Astrocyte of the spinal cord (primary cell): ENCODE results near the gene PANK4.

Experiments used
- DNase-seq: peaks from one replicate; pipeline ENCODE4 v3.0.0; 2011; ENCODE audit warnings: low read depth, low spot score
- H3K4me3 ChIP-seq: 2 replicates; pipeline ENCODE4 v1.5.1; 2011; ENCODE audit warnings: low read depth, mild to moderate bottlenecking, low read length, moderate library complexity
- in situ Hi-C: cut with HindIII; loops from 2 replicates; pipeline ENCODE4 v1.10.0; 2017; ENCODE audit warnings: low sequenced_read_pairs
- TF ChIP-seq, protein P1 (sequence below): IDR thresholded peaks from 2 replicates; pipeline ENCODE4 v1.5.1; 2012; ENCODE audit warnings: low read depth, mild to moderate bottlenecking, low read length, inconsistent platforms

Gene PANK4

DNA sequence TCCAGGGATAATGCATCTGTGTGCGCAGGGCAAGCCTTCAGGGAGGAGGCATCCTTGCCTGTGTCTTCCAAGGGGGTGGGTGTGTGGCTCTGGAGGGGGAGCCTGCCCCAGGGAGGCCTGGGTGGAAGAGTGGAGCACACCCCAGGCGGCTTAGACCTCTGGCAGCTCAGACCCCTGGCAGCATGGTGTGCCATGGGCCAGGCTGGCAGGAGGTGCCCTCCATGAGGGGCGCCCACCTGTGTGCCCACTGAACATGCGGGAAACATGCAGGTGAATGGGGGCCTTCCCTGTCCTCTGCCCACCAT is 1.1 kb upstream of the PANK4 start:
- TF ChIP-seq, protein P1, sequence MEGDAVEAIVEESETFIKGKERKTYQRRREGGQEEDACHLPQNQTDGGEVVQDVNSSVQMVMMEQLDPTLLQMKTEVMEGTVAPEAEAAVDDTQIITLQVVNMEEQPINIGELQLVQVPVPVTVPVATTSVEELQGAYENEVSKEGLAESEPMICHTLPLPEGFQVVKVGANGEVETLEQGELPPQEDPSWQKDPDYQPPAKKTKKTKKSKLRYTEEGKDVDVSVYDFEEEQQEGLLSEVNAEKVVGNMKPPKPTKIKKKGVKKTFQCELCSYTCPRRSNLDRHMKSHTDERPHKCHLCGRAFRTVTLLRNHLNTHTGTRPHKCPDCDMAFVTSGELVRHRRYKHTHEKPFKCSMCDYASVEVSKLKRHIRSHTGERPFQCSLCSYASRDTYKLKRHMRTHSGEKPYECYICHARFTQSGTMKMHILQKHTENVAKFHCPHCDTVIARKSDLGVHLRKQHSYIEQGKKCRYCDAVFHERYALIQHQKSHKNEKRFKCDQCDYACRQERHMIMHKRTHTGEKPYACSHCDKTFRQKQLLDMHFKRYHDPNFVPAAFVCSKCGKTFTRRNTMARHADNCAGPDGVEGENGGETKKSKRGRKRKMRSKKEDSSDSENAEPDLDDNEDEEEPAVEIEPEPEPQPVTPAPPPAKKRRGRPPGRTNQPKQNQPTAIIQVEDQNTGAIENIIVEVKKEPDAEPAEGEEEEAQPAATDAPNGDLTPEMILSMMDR: no peak
- in situ Hi-C loops: no loop called here
- H3K4me3 ChIP-seq: no peak overlapping the region
- DNase-seq: no peak

DNA sequence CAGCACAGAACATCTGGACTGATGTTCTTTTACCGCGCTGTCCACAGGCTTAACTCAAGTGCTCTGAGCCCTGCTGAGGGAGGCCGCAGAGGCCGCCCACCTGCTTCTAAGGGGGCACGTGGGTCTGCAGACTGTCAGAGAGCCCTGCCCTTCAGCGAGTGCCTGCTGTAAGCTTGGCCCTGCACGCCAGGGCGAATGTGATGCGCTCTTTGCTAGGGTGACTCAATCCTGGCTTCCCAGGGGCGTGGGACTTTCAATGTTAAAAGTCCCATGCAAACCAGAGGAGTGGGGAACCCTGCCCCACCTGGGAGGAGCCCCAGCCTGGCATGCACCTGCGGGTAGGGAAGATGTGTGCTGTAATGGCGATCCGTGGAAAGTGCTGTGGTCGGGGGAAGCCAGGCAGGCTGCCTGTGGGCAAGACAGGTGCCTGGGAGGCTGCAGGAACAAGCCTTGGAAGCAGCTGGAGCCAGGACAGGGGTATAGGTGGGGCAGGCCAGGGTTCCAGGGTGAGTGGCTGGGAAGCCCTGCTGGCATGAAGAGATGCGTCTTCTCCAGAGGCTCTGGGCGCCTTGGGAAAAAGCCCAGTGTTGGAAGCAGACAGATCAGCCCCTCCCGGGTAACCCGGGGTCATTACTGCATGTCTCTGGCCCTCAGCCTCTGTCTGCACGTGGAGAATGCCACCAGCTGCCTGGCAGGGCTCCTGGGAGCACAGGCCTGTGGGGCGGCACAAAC is 594 bp upstream of the PANK4 start:
- TF ChIP-seq, protein P1: no peak
- in situ Hi-C loops: no loop called here
- DNase-seq: peak; percentile 31
- H3K4me3 ChIP-seq: peak overlapping the region; percentile 20

DNA sequence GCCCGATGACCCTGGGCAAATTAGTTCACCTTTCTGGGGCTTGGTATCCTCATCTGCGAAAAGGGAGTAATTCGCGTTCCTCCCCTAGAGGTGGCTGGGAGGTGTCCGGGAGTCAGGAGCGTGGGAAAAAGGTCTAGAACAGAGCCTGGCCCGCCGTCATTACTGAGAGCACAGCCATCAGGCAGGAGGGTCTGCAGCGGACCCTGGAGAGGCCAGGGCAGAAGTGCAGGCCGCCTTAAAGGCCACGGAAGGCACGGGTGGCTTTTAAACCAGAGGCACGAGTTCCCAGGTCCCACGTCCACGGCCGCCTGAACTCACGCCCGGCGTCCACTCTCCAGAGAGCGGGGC is 850 bp downstream of the PANK4 start:
- no peak for DNase-seq
- TF ChIP-seq, protein P1: no peak
- H3K4me3 ChIP-seq: peak overlapping the region; percentile 88
- in situ Hi-C loops: no loop called here

DNA sequence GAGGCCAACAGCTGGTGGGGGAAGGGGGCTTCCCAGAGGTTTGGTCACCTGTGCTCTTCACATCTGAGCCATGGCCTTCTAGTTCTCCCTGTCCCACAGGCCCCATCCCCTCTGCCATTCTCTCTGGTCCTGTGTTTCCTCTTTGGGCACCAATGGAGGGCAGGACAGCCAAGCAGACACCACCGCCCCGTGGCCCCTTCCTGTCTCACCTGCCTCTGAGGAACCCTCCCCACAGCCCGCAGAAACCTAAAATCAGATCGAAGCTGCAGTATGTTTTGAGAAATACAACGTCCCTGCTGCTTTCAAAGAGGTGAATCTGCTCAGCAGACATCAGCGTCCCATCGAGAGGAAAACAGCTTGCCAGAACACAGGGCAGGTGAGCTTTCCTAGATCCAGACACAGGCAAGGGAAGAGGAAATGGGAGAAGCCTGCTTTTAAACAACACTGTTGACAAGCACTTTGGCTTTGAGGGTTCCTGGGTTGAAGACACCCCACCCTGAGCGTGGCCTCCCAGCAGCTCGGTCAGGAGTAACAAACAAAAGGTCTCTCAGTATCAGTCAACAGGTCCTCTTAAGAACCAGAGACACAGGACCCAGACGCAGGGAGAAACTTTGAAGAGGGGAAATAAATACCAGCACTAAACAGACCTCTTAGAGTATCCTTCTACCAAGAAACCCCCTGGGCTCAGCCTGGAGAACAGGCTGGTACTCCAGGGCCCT is 2.3 kb downstream of the PANK4 start:
- TF ChIP-seq, protein P1: no peak
- H3K4me3 ChIP-seq: no peak overlapping the region
- in situ Hi-C loops: no loop called here
- DNase-seq: no peak

DNA sequence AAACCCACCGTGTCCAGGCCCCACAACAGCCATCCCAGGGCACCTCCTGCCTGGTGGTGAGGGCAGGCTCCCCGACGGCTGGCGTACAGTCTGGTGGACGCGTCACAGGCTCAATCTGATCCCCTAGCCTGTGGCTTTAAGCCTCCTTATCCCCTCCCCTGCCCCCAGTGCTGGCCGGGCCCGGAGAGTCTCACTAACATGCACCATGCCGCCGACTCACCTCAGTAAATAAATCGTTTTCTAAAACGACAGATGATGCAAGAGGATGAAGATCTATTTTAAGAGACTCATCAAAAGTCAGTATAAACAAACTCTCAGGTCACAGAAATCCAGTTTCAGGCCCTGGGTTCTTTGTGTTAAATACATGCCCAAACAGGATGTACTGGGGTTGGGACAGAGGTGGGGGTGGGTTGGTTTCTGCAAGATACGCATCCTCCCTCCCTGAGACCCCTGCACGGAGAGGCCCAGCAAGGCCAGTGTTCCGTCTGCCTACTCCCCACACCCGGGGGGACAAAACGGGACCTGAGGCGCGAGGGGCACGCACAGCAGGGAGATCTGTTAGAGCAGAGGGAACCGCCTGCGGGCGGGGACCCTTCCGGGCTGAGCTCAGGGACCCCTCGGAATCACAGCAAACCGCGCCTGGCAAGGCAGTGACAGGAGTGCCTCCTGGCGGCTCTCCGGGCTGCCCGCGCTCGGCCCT is 3.1 kb downstream of the PANK4 start:
- TF ChIP-seq, protein P1: peak; percentile 8
- no peak overlapping the region for H3K4me3 ChIP-seq
- in situ Hi-C loops: no loop called here
- DNase-seq: no peak

DNA sequence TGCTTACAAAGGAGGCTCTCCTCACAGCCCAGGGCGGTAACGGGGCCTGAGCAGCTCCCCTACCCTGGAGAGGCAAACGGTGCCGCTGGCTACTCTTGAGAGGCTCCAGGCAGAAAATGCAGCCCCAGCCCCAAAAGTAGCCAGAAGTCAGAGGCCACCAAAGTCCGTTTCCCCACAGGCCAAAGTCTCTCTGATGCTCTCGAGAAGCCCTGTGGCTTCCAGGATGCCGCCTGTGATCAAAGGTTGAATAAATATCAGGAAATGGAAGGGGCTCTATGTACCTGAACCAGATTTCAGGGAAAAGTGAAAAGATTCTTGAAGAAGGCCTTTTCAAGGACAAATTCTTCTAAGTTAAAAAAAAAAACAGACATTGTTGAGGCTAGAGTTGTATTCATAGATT is 4.2 kb downstream of the PANK4 start:
- TF ChIP-seq, protein P1: no peak
- in situ Hi-C loops: no loop called here

More for the DNA sequence above, 4.2 kb downstream of the PANK4 start:
- no peak for DNase-seq
- H3K4me3 ChIP-seq: no peak overlapping the region
